Peyer's patch (tissue), 4 donors: Measurements from ENCODE around the gene SLC44A3.

ENCODE experiments used
- POLR2A ChIP-seq, 2 donors: fragments of 450-650 bp; IDR thresholded peaks; one replicate each; pipeline ENCODE4 v1.5.1; 2017; ENCODE audit warnings: antibody characterized with exemption in 2 of 2, mild to moderate bottlenecking in 2 of 2, moderate library complexity in 2 of 2
- TF ChIP-seq, protein P1 (sequence below), 6 experiments: fragments of 450-650 bp in 4 of 6; fragments of 200-600 bp in 2 of 6; sonication (generic) in 1 of 6; IDR thresholded peaks; one replicate each; pipeline ENCODE4 v1.5.1; 2017 to 2019; ENCODE audit warnings: antibody characterized with exemption in 6 of 6, mild to moderate bottlenecking in 3 of 6, moderate library complexity in 1 of 6

GRCh38 chr1:94928293-94928939, 108.3 kb downstream of the SLC44A3 start:
- TF ChIP-seq POLR2A (IDR thresholded peaks at IDR 0.05) = no peak
- TF ChIP-seq, protein P1, sequence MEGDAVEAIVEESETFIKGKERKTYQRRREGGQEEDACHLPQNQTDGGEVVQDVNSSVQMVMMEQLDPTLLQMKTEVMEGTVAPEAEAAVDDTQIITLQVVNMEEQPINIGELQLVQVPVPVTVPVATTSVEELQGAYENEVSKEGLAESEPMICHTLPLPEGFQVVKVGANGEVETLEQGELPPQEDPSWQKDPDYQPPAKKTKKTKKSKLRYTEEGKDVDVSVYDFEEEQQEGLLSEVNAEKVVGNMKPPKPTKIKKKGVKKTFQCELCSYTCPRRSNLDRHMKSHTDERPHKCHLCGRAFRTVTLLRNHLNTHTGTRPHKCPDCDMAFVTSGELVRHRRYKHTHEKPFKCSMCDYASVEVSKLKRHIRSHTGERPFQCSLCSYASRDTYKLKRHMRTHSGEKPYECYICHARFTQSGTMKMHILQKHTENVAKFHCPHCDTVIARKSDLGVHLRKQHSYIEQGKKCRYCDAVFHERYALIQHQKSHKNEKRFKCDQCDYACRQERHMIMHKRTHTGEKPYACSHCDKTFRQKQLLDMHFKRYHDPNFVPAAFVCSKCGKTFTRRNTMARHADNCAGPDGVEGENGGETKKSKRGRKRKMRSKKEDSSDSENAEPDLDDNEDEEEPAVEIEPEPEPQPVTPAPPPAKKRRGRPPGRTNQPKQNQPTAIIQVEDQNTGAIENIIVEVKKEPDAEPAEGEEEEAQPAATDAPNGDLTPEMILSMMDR (IDR thresholded peaks at IDR 0.05) = no peak
